Epithelial cell of proximal tubule (primary cell): Measurements from ENCODE around the gene SF1. TPM values are rescaled to one million over a fixed set of nuclear protein-coding genes. Genes with fewer than 3 reads are reported as not detected.

Experiments
- DNase-seq: peaks from one replicate; pipeline ENCODE4 v3.0.0-alpha.2; 2011; ENCODE audit warnings: low read depth
- H3K4me3 ChIP-seq: 2 replicates; pipeline ENCODE4 v1.5.1; 2011; ENCODE audit warnings: low read depth, mild to moderate bottlenecking, low read length
- CTCF ChIP-seq: conservative IDR thresholded peaks from 2 replicates; pipeline ENCODE4 v1.5.1; 2012; ENCODE audit warnings: low read depth, mild to moderate bottlenecking, low read length
- total RNA-seq: library from RNA; depleted of rRNA; stranded (reverse); fragments of >200 nt; gene quantifications from 2 replicates; pipeline ENCODE4 v1.2.3, GENCODE V29; 2015

The SF1 gene
- total RNA-seq, 1 donor from 2014 or later, result 111 TPM

- H3K4me3 ChIP-seq, result no peak overlapping the region
- no peak for TF ChIP-seq CTCF
- no peak for DNase-seq
Observed at GRCh38 chr11:64764040-64764611, 14.2 kb downstream of the SF1 start.

- no peak for TF ChIP-seq CTCF
- no peak for DNase-seq
- H3K4me3 ChIP-seq, result no peak overlapping the region
Observed at GRCh38 chr11:64763526-64764039, 14.8 kb downstream of the SF1 start.

GRCh38 chr11:64762674-64763525 lies 15.4 kb downstream of the SF1 start:
- TF ChIP-seq CTCF, result no peak
- DNase-seq, result no peak

GRCh38 chr11:64762277-64762673 lies 16.1 kb downstream of the SF1 start:
- no peak for DNase-seq
- no peak for TF ChIP-seq CTCF
- no peak overlapping the region for H3K4me3 ChIP-seq

More at GRCh38 chr11:64762674-64763525, 15.4 kb downstream of the SF1 start:
- H3K4me3 ChIP-seq, result no peak overlapping the region

GRCh38 chr11:64760759-64761420 lies 17.5 kb downstream of the SF1 start:
- DNase-seq, result no peak
- no peak overlapping the region for H3K4me3 ChIP-seq
- no peak for TF ChIP-seq CTCF

- TF ChIP-seq CTCF, result no peak
- H3K4me3 ChIP-seq, result no peak within 1 kb of the TSS
- no peak for DNase-seq
Observed at GRCh38 chr11:64759722-64760719, 18.3 kb downstream of the SF1 start, which contains the start of gene PYGM. PYGM (minus strand) TSS chr11:64759974; CDS start chr11:64759898, 76 bp downstream.
